HepG2 (cell line): ENCODE measurements around the gene DNAJC21. TPM values are rescaled to one million over a fixed set of nuclear protein-coding genes. Genes with fewer than 3 reads are reported as not detected.

Source experiments
- ATAC-seq: fragments of 200-7000 bp; cut with Tn5 transposase; 3 replicates; pipeline ENCODE4 v1.9.1; 2020; ENCODE audit warnings: mild to moderate bottlenecking, moderate library complexity
- BruUV-seq: library from RNA; stranded (reverse); fragments of 400-500 nt; replicated peaks from 2 replicates; lab custom pipeline; 2021; lab: Mats Ljungman, UMichigan
- CTCF ChIA-PET: fragments of 300-600 bp; formaldehyde crosslinking; extraction: SDS; loops from one replicate; lab custom pipeline; 2021; ENCODE audit warnings: low total read pairs, inconsistent platforms, low intra/inter-chr PET ratio; lab: Yijun Ruan, JAX
- POLR2A ChIA-PET: fragments of 350-600 bp; sonication (Branson Sonifier 250); formaldehyde crosslinking; loops from one replicate; lab custom pipeline; 2020; ENCODE audit warnings: antibody characterized with exemption, inconsistent platforms; lab: Yijun Ruan, JAX
- DNase-seq: peaks from one replicate; pipeline ENCODE4 v3.0.0-alpha.2; 2015; ENCODE audit warnings: low spot score
- FAIRE-seq: peaks from 3 replicates; lab custom pipeline; 2011; peaks lifted over from hg19 to GRCh38; lab: Jason Lieb, UNC
- H2AFZ ChIP-seq: one replicate; pipeline ENCODE4 v1.6.1; 2011; ENCODE audit warnings: low read length, inconsistent platforms
- H3K27ac ChIP-seq: fragments of 300-600 bp; 3 replicates; pipeline ENCODE4 v1.8.0; 2011; ENCODE audit warnings: mixed run types, mild to moderate bottlenecking, mixed read lengths, low read length, inconsistent platforms; ENCODE audit not compliant: insufficient read depth; ENCODE audit errors: extremely low read length
- H3K27me3 ChIP-seq, 2 experiments: fragments of 200-600 bp in 1 of 2; 2 replicates in 1 of 2; 3 replicates in 1 of 2; pipeline versions ENCODE4 v1.6.0 to v1.8.0; 2011; ENCODE audit warnings: low read length in 2 of 2, mild to moderate bottlenecking in 2 of 2, moderate library complexity in 2 of 2, inconsistent platforms in 1 of 2; ENCODE audit not compliant: insufficient read depth in 2 of 2, control insufficient read depth in 1 of 2
- H3K36me3 ChIP-seq, 2 experiments: fragments of 200-600 bp in 1 of 2; replicated peaks in 1 of 2; 2 replicates in 1 of 2; 3 replicates in 1 of 2; pipeline versions ENCODE4 v1.5.1 to v1.8.0; 2011; ENCODE audit warnings: low read length in 2 of 2, inconsistent platforms in 1 of 2; ENCODE audit not compliant: insufficient read depth in 2 of 2, control insufficient read depth in 1 of 2
- H3K4me1 ChIP-seq: 2 replicates; pipeline ENCODE4 v1.5.1; 2012; ENCODE audit warnings: low read length, inconsistent platforms; ENCODE audit not compliant: insufficient read depth
- H3K4me2 ChIP-seq: 2 replicates; pipeline ENCODE4 v1.6.0; 2011; ENCODE audit warnings: low read depth, low read length, inconsistent platforms
- H3K4me3 ChIP-seq, 3 experiments: fragments of 200-600 bp in 1 of 3; sonication (generic), shearing (Covaris generic) in 1 of 3; replicated peaks in 1 of 3; 2 replicates each; pipeline ENCODE4 v1.5.1; 2011 to 2016; ENCODE audit warnings: low read length in 3 of 3, inconsistent platforms in 2 of 3, low read depth in 2 of 3, mild to moderate bottlenecking in 2 of 3, control low read depth in 1 of 3, mixed read lengths in 1 of 3; ENCODE audit not compliant: insufficient read depth in 1 of 3
- H3K79me2 ChIP-seq: one replicate; pipeline ENCODE4 v1.6.1; 2011; ENCODE audit warnings: low read length, inconsistent platforms; ENCODE audit not compliant: insufficient read depth
- H3K9ac ChIP-seq: 2 replicates; pipeline ENCODE4 v1.6.0; 2011; ENCODE audit warnings: mild to moderate bottlenecking, low read depth, low read length, inconsistent platforms; ENCODE audit not compliant: insufficient read depth
- H3K9me3 ChIP-seq: 2 replicates; pipeline ENCODE4 v1.5.1; 2012; ENCODE audit warnings: mild to moderate bottlenecking, low read length
- H4K20me1 ChIP-seq: 2 replicates; pipeline ENCODE4 v1.6.0; 2011; ENCODE audit warnings: inconsistent platforms, mild to moderate bottlenecking, low read length, moderate library complexity; ENCODE audit not compliant: insufficient read depth
- ARID5B ChIP-seq: IDR thresholded peaks from 2 replicates; pipeline ENCODE4 v1.4.0; 2020; ENCODE audit warnings: mild to moderate bottlenecking, missing genetic modification reagents
- CCDC6 ChIP-seq: sonication (generic); formaldehyde crosslinking; IDR thresholded peaks from 2 replicates; pipeline ENCODE4 v1.8.1; 2022; ENCODE audit warnings: mild to moderate bottlenecking, missing genetic modification reagents, moderate library complexity
- FLYWCH1 ChIP-seq: sonication (generic); formaldehyde crosslinking; IDR thresholded peaks from 2 replicates; pipeline ENCODE4 v1.8.1; 2023; ENCODE audit warnings: mild to moderate bottlenecking, missing genetic modification reagents
- JUNB ChIP-seq: sonication (generic); formaldehyde crosslinking; IDR thresholded peaks from 2 replicates; pipeline ENCODE4 v1.8.0; 2022; ENCODE audit warnings: missing genetic modification reagents, mild to moderate bottlenecking, borderline replicate concordance
- KDM1A ChIP-seq: IDR thresholded peaks from 2 replicates; pipeline ENCODE4 v1.6.1; 2016; ENCODE audit warnings: missing compliant biosample characterization
- MLXIP ChIP-seq: sonication (generic); formaldehyde crosslinking; IDR thresholded peaks from 2 replicates; pipeline ENCODE4 v1.9.0; 2021; ENCODE audit warnings: missing genetic modification reagents, borderline replicate concordance
- PHF20 ChIP-seq: sonication (generic); formaldehyde crosslinking; IDR thresholded peaks from 2 replicates; pipeline ENCODE4 v1.5.0; 2020; ENCODE audit warnings: mild to moderate bottlenecking, missing genetic modification reagents
- RFXANK ChIP-seq: IDR thresholded peaks from 2 replicates; pipeline ENCODE4 v1.6.1; 2016
- TFDP2 ChIP-seq: sonication (generic); formaldehyde crosslinking; IDR thresholded peaks from 2 replicates; pipeline ENCODE4 v1.4.0; 2020; ENCODE audit warnings: missing genetic modification reagents
- USF2 ChIP-seq, 2 experiments: sonication (generic) in 1 of 2; formaldehyde crosslinking in 1 of 2; IDR thresholded peaks; 2 replicates each; pipeline versions ENCODE4 v1.5.1 to v1.6.1; 2011 to 2020; ENCODE audit warnings: borderline replicate concordance in 1 of 2, low read depth in 1 of 2, low read length in 1 of 2, mild to moderate bottlenecking in 1 of 2, missing genetic modification reagents in 1 of 2, moderate library complexity in 1 of 2
- ZBTB7B ChIP-seq: sonication (generic); formaldehyde crosslinking; IDR thresholded peaks from 2 replicates; pipeline ENCODE4 v1.4.0; 2020; ENCODE audit warnings: missing genetic modification reagents
- ZNF446 ChIP-seq: sonication (generic); formaldehyde crosslinking; IDR thresholded peaks from 2 replicates; pipeline ENCODE4 v1.5.0; 2020; ENCODE audit warnings: mild to moderate bottlenecking, missing genetic modification reagents
- ZSCAN29 ChIP-seq: sonication (generic); formaldehyde crosslinking; conservative IDR thresholded peaks from 2 replicates; pipeline ENCODE4 v1.4.0; 2020; ENCODE audit warnings: mild to moderate bottlenecking, missing genetic modification reagents
- WGBS: methylation state at CpG from one replicate; pipeline ENCODE4 v1.1.6; 2017; ENCODE audit warnings: low lambda C conversion rate; 5-methylcytosine and 5-hydroxymethylcytosine counted together
- in situ Hi-C: cut with HindIII; loops from 2 replicates; pipeline ENCODE4 v1.10.0; 2017; ENCODE audit warnings: low pct_unique_long_range_greater_than_20kb; ENCODE audit not compliant: extremely low pct_ligation_motif_present
- intact Hi-C: fragments of 100-400 bp; cut with micrococcal nuclease; formaldehyde crosslinking; loops from one replicate; pipeline ENCODE4 v1.10.0; 2022; ENCODE audit not compliant: unreplicated experiment
- polyA plus RNA-seq, 8 experiments: library from polyadenylated mRNA; depleted of rRNA in 3 of 8; stranded (reverse) in 7 of 8; unstranded in 1 of 8; fragments of >200 nt; fragmentation: Illumina TruSeq in 4 of 8; extraction: Trizol in 4 of 8; gene quantifications; 2 replicates each; pipeline versions ENCODE4 v1.2.1 to v1.2.3, GENCODE V29; 2011 to 2016; ENCODE audit warnings: low read depth in 4 of 8, missing spikeins in 1 of 8, mixed read lengths in 1 of 8; ENCODE audit not compliant: insufficient read depth in 1 of 8
- total RNA-seq, 5 experiments: library from RNA; depleted of rRNA; stranded (reverse); fragments of >200 nt; fragmentation: Illumina TruSeq; extraction: Trizol; gene quantifications; 2 replicates each; pipeline ENCODE4 v1.2.3, GENCODE V29; 2016; ENCODE audit warnings: low read depth in 1 of 5

DNAJC21 gene
- total and polyA plus RNA-seq, 2 of the 13 experiments (the other 11 are each of a cell fraction or from before 2014, with no cell fraction given) = 10.9 to 41.6 TPM

GRCh38 chr5:34941936-34942335, 12.6 kb downstream of the DNAJC21 start:
- CTCF ChIA-PET = no interaction called here
- POLR2A ChIA-PET = no interaction called here
- Histone ChIP-seq H3K27ac (no peak overlapping the region), H3K4me3 (no peak overlapping the region), H3K4me2 (no peak overlapping the region), H3K9me3 (no peaks in the 10 kb centered on the region), H3K9ac (no peak overlapping the region), H2AFZ (no peak overlapping the region), H3K4me1 (no peaks in the 10 kb centered on the region), H3K79me2 (no peaks in the 10 kb centered on the region), H4K20me1 (no peaks in the 10 kb centered on the region), H3K36me3 (peaks cover 20 to 53% of the 10 kb centered on the region in 2 experiments; a peak in 4 of 5 replicates), H3K27me3 (no peaks in the 10 kb centered on the region)
- no peak for FAIRE-seq
- WGBS = 95% methylated on average over 3 of the region's 3 CpGs
- no TSS peak for BruUV-seq
- in situ Hi-C loops (no loop called here), intact Hi-C loops (no loop called here)
- no peak for ATAC-seq
- DNase-seq = no peak
- TF ChIP-seq USF2 (IDR thresholded peaks at IDR 0.05; ENCODE audit: low read depth, low read length) = no peak
- no peak for TF ChIP-seq USF2 (CRISPR knock-in tag; IDR thresholded peaks at IDR 0.05; ENCODE audit: borderline replicate concordance)
- no peak for TF ChIP-seq CCDC6 (CRISPR knock-in tag)
- TF ChIP-seq RFXANK (CRISPR knock-in tag) = no peak
- no peak for TF ChIP-seq ZBTB7B (CRISPR knock-in tag)
- TF ChIP-seq KDM1A (CRISPR knock-in tag) = no peak
- TF ChIP-seq FLYWCH1 (CRISPR knock-in tag) = no peak
- TF ChIP-seq MLXIP (CRISPR knock-in tag) = no peak
- TF ChIP-seq ARID5B (CRISPR knock-in tag) = no peak
- no peak for TF ChIP-seq PHF20 (CRISPR knock-in tag)
- no peak for TF ChIP-seq TFDP2 (CRISPR knock-in tag)
- no peak for TF ChIP-seq JUNB (CRISPR knock-in tag)
- TF ChIP-seq ZNF446 = no peak
- no peak for TF ChIP-seq ZSCAN29 (CRISPR knock-in tag)
